Fibroblast of lung (primary cell): ENCODE results near the gene DYNLT1.
"Not testable (repeated sequence)": the region's sequence is repeated elsewhere in the genome, so short reads cannot be mapped to it uniquely, and the experiment has no call there.

ENCODE experiments used
- EZH2 ChIP-seq: IDR thresholded peaks from 2 replicates; pipeline ENCODE4 v1.5.1; 2012; ENCODE audit warnings: low read length, control low read depth, mild to moderate bottlenecking; ENCODE audit errors: missing control alignments
- TF ChIP-seq, protein P1 (sequence below), 2 donors: IDR thresholded peaks in 1 of 2; conservative IDR thresholded peaks in 1 of 2; 1 replicate in 1 of 2; 2 replicates in 1 of 2; pipeline ENCODE4 v1.5.1; 2011 to 2012; ENCODE audit warnings: low read length in 2 of 2, control low read depth in 1 of 2, inconsistent platforms in 1 of 2, low read depth in 1 of 2, mild to moderate bottlenecking in 1 of 2

DNA sequence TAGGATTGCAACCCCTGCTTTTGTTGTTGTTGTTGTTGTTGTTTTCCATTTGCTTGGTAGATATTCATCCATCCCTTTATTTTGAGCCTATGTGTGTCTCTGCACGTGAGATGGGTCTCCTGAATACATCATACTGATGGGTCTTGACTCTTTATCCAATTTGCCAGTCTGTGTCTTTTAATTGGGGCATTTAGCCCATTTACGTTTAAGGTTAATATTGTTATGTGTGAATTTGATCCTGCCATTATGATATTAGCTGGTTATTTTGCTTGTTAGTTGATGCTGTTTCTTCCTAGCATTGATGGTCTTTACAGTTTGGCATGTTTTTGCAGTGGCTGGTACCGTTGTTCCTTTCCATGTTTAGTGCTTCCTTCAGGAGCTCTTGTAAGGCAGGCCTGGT, 26.3 kb downstream of the DYNLT1 start:
- TF ChIP-seq, protein P1, sequence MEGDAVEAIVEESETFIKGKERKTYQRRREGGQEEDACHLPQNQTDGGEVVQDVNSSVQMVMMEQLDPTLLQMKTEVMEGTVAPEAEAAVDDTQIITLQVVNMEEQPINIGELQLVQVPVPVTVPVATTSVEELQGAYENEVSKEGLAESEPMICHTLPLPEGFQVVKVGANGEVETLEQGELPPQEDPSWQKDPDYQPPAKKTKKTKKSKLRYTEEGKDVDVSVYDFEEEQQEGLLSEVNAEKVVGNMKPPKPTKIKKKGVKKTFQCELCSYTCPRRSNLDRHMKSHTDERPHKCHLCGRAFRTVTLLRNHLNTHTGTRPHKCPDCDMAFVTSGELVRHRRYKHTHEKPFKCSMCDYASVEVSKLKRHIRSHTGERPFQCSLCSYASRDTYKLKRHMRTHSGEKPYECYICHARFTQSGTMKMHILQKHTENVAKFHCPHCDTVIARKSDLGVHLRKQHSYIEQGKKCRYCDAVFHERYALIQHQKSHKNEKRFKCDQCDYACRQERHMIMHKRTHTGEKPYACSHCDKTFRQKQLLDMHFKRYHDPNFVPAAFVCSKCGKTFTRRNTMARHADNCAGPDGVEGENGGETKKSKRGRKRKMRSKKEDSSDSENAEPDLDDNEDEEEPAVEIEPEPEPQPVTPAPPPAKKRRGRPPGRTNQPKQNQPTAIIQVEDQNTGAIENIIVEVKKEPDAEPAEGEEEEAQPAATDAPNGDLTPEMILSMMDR (conservative IDR thresholded peaks at IDR 0.05 in 1 of 2, IDR thresholded peaks at IDR 0.05 in 1 of 2; ENCODE audit: low read depth in 1 of 2, low read length in 2 of 2), result not testable (repeated sequence)
- not testable (repeated sequence) for TF ChIP-seq EZH2
